Fibroblast of peridontal ligament (primary cell): ENCODE results near the gene INTS13.
"Not testable (repeated sequence)": the region's sequence is repeated elsewhere in the genome, so short reads cannot be mapped to it uniquely, and the experiment has no call there.

Source experiments
- DNase-seq: peaks from one replicate; pipeline ENCODE4 v3.0.0-alpha.2; 2010; ENCODE audit errors: extremely low read depth

Gene INTS13

DNA sequence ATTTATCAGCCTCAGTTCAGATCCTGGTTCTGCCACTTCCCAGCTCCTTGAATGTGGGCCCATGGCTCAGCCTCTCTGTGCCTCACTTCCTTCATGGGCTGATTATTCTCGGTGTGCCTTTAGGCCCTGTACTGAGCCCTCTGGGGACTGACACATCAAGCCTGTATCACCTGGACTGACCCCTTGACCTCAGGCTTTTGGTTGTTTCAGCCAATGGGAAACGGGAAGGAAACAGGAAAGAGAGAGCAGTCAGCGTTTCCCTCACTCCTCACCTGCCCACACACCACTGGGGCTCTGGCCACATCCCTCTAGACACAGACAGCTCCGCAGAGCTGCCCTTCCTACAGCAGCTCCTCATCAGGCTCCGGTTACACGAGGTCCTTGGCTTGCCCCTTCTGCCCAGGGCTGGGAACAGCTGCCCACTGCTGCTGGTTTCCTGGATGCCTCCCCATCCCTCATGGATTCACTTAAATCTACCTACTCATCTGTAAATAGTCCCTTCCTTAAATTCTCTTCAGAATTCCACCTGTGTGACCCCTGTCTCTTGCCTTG lies 67.8 kb downstream of the INTS13 start:
- no peak for DNase-seq

DNA sequence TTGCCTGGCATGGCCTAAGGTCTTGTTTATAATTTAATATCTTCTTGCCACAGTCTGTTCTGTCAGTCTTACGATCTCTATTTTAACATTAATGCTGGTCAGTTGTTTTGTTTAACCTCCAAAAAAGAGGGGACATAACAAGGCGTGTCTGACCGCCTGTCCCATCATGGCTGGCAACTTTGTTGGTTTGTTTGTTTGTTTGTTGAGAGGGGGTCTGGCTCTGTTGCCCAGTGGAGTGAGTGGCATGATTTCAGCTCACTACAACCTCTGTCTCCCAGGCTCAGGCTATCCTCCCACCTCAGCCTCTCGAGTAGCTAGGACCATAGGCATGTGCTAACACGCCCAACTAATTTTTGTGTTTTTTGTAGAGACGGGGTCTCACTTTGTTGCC lies 68.7 kb downstream of the INTS13 start:
- DNase-seq = no peak

DNA sequence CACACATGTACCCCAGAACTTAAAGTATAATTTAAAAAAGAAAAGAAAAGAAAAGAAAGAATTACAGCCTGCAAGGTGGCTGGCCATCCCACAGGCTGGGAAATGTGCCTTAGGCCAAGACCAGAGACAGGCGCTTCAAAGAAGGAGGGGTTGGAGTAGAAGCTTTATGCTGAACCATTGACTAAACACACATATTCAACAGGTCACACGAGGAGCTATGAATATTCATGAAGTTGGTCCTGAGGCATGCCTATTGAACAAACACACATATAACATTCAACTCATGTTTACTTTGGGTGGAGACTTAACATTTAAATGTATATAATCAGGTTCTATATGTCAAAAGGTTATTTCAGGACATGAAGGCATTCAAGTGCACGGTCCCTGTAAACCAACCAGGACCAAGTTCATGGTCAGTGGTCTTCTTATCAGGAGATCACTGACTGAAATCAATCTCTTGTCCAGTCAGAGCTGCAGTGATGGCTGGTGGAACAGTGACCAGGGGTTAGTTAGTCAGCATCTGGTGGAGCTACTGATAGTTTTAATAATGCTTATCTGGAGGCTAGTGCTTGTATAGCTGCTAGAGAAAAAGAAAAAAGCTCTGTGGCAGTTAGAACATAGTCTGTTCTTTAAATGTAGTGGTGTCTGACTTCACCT lies 69.2 kb downstream of the INTS13 start:
- DNase-seq = no peak

DNA sequence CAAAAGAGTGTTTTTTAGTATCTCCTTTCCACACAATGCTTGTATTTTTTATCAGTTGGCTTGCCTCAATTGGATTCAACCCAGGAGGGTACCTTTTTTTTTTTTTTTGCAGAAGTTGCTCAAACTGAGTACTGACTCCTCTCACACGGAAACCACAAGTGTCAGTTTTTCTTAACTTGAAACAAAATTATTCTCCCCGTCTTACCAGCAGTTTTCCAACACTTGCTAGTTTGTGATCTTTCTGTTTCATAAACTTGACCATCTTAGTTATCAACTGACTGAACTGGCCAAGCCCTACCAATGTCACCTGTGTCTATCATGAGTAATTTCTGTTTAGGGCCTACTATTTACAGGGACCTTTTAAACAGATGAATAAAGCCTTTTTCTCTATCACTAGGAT lies 70.7 kb downstream of the INTS13 start:
- DNase-seq = no peak

DNA sequence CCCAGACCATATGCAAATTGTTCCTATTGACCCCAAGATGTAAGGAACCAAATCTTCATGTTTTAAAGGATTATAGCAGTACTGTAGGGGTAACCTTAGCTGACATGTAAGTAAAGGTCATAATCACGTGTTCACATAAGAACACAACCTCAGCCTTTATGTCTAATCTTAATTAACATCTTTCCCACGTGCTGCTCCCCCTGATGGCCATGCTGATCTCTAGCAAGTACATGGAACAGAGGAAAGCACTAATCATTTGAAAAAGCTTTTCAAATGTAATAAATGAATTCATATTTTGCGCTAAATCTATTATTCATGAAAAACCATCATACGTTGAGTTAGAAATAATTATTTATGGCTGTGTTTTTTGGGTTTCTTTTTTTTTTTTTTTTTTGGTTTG lies 74.3 kb downstream of the INTS13 start:
- no peak for DNase-seq

DNA sequence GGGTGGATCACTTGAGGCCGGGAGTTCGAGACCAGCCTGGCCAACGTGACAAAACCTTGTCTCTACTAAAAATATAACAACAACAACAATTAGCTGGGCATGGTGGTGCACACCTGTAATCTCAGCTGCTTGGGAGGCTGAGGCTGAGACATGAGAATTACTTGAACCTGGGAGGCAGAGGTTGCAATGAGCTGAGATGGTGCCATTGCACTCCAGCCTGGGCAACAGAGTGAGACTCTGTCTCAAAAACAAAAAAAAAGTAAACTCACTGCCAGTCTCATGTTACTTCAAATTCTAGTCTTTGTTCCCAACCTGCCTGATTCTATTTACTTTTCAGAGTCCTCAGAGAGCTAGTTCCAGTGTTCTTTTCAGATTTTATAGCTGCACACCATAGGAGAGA lies 75.0 kb downstream of the INTS13 start:
- DNase-seq = not testable (repeated sequence)

DNA sequence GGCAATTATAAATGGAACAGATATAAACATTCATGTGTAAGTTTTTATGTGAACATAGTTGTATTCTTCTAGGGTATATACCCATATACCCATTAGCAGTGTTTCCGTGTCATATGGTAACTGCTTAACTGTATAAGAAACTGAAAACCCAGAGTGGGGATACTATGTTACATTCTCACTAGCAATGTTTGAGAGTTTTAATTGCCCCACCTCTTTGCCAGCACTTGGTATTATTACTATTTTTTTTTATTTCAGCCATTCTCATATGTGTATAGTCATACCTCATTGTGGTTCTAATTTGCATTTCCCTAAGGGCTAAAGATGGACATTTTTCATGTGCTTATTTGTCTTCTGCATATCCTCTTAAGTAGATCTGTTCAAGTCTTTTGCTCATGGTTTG lies 76.1 kb downstream of the INTS13 start:
- no peak for DNase-seq

DNA sequence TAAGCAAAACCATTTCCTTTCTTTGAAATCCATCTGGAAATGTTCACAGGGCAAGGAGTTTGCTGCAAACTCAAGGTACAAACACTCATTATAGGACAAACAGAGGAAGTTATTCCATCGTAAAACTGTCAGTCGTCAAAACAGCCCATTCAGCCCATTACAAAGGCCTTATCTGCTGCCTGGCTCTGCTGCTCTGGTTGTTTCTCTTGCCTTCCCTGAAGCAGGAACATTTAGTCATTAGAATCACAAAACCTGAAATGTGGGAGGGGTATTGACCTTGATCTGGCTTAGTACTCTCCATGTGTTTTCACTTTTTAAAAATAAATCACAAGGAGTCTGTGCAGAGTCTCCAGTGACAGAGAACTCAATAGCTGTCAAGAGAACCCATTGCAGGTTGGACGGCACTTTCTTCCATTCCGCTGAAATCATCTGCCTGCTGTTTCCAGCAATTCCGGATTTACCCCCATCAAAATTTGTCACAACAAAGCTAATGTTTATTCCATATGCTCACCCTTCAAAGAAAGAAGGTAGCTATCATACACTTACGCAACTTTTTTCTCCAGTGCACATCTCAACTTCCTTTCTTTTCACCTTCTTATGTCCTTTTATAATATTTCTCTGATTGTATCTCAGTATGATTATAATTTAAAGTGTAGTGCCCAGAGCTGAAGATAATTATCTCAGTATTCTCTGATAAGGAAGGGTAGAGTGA lies 80.2 kb downstream of the INTS13 start:
- no peak for DNase-seq

DNA sequence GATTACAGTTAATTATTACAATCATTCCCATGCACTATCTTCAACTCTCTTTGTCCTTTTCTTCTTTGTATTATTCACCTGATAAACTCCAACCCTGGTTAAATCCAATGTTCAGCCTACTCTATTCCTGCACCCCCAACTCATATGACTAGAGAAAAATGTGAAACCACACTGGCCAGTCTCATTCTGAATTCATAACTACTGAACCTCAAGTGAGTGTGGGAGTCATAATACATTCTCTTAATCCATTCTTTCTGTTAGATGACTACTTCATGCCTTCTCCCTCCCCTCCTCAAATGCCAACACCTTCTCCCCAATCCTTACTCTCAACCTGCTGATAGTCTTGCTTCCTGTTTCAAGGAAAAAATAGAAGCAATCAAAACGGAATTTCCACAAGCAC lies 82.4 kb downstream of the INTS13 start:
- DNase-seq = no peak
